ENCODE data around the gene MRTFB.

GRCh38 chr16:14198572-14198971 lies 127.5 kb downstream of the MRTFB start:
- no peak for TF ChIP-seq POLR2A (IDR thresholded peaks at IDR 0.05)
- TF ChIP-seq CTCF (IDR thresholded peaks at IDR 0.05) = no peak

All from testis (tissue), 2 donors.